Left ventricle myocardium superior (tissue), 1 donor: ENCODE data around the gene TRMT11. TPM values are rescaled to one million over a fixed set of nuclear protein-coding genes. Genes with fewer than 3 reads are reported as not detected.
"Not testable (repeated sequence)": the region's sequence is repeated elsewhere in the genome, so short reads cannot be mapped to it uniquely, and the experiment has no call there.

Source experiments
- ATAC-seq: fragments of 200-7000 bp; cut with Tn5 transposase; one replicate; pipeline ENCODE4 v1.9.1; 2020; ENCODE audit warnings: mild to moderate bottlenecking, moderate library complexity
- DNase-seq: peaks from one replicate; pipeline ENCODE4 v3.0.0-alpha.2; 2020
- intact Hi-C: fragments of 100-400 bp; cut with micrococcal nuclease; formaldehyde crosslinking; loops from one replicate; pipeline ENCODE4 v1.11.0; 2022
- long read RNA-seq: library from polyadenylated mRNA; unstranded; transcript quantifications from one replicate; pipeline ENCODE4 v2.0.0, GENCODE V29; 2021
- total RNA-seq: library from RNA; stranded (reverse); fragmentation: NEBNext Ultra II Directional; extraction: Animal tissue kit (Norgen Biotek cat#: 25700); gene quantifications from one replicate; pipeline ENCODE4 v1.2.1, GENCODE V29; 2021
- donor health status: DM: no; HTN: yes; CAD: no; lungs with severe emphysema.

Gene TRMT11
- total RNA-seq: 8.3 TPM
- long read RNA-seq, transcript TRMT11-201 (13 exons, 1,565 nt): major isoform, 15 of 20 reads
- long read RNA-seq, partial matches to known transcripts: 0 of 20 reads
- long read RNA-seq, other reads (novel, unspliced or antisense): 5 of 20 reads

DNA sequence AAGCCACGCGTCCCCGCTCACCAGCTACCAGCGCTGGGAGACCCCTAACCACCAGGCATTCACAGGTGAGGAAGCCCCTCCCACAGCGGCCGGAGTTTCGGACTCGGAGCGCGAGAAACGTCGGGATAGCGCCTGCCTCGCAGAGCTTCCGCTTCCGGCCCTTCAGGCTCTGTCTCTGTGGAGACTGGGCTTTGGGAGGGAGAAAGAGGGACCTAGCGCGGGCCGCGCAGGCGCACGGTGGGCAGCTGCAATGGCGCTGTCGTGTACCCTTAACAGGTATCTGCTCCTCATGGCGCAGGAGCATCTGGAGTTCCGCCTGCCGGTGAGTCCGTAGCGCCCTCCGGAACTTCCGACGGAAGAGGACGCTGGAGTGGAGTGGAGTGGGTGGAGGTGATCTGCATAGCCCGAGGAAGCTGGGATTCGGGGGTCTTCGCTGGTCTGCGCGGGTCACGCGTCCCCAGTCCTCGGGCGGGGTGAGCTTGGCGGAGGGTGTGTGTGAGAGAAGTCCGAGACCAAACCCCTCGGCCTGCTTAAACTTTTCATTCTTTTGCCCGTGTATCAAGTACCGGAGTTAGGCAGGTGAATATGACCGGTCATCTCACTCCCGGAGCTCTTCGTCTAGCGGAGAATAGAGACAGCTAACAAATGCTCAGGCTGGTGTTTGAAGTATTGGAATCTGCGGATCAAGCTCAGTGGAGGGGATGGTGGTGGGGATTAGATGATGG, at the start of gene TRMT11:
Gene TRMT11 (plus strand): TSS at position 240 of the 725 bp plus-strand sequence. CDS start 11 bp downstream, at position 251.
- intact Hi-C loops: no loop called here
- ATAC-seq (peak; percentile 99), DNase-seq (peak; percentile 91)

DNA sequence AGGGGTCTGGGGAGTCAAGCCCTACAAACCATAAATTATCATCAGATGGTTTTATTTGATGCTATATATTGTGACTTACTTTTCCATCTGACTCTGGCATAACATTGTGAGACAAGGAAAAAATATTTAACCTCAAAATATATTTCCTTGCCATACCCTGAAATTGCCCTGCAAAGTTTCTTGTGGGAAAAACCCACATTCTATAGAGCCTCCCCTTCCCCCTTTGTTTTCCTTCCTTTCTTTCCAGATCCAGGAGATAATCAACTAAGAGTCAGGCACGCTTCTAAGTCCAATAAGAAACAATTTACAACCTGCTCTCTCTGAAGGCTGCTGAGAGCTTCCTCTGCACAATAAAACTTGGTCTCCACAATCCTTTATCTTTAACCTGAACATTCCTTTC, 47.3 kb upstream of the TRMT11 start:
- intact Hi-C loops: no loop called here
- DNase-seq: no peak
- no peak for ATAC-seq

GRCh38 chr6:125939791-125940190, 46.5 kb upstream of the TRMT11 start:
- DNase-seq: no peak
- no peak for ATAC-seq
- intact Hi-C loops: no loop called here

GRCh38 chr6:125940247-125941041, 45.9 kb upstream of the TRMT11 start:
- intact Hi-C loops: no loop called here
- no peak for ATAC-seq
- DNase-seq: no peak

DNA sequence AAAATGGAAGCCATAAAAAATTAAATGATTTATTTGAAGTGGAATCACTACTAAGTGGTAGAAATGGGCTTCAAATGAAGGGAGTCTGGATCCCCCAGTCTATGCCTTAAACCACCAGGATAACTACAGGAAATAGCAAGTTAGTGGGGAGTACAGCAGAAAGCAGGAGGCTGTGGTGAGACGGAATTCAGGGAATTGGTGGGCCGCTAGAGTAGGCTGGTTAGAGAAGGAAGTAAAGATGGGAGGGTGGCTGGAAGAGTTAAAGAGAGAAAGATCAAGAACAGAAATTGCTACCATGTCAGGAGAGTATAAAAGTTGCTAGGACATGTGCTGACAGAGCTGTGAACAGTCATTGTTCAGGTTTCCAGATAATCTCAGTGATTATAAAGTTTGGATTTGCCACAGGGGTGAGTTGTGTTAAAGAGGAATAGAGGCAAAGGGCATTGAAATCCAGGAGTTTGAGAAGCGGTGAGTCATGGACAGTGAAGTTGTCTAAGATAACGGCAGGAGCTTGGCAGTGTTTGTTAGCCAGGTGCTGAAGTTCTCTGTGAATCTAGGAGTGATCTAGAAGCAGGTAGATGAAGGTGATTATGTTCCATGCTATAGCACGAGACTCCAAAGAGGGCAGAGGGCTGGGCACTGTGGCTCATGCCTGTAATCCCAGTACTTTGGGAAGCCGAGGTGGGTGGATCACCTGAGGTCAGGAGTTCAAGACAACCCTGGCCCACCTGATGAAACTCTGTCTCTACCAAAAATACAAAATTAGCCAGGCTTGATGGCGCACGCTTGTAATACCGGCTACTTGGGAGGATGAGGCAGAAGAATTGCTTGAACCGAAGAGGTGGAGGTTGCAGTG, 43.4 kb upstream of the TRMT11 start:
- no peak for ATAC-seq
- intact Hi-C loops: no loop called here

DNA sequence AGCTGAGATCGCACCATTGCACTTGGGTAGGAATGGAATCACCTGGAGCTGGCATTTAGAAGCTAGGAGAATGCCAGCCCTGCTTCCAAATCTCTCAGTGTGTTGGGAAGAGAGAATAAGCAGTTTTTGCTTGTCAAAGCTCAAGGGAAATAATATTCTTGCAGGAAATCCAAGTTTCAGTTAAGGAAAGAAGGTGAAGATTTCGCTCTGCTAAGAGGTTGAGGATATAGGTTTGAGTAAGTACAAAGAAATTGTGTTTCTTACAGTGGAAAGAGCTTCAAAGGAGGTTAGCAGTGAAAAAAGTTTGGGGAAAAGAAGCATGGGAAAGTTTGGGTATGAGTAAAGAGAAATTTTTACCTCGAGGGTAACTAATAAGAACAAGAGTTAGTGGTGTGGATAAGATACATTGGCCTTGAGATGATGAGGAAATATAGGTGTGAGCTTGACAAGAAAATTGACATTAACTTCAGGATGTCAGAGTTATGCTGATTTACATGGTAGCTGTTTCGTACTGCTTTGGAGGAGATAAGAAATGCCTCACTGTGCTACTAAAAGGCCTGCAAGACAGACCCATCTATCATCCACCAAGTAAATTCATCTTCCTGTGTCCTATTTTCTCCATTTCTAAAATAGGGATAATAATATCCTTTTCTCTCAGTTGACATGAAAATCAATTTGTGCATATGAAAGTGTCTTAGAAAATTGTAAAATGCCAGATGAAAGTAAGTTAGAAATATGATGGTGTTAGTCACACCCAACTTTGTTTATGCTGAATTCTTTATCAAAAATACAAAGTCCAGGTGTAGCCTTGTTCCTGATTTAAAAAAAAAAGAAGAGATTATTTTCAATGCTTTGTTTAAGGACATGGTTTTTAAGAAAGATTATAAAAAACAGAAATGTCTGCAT, 42.6 kb upstream of the TRMT11 start:
- intact Hi-C loops: no loop called here
- DNase-seq (no peak), ATAC-seq (no peak)

More for the DNA sequence above, 43.4 kb upstream of the TRMT11 start:
- no peak for DNase-seq

DNA sequence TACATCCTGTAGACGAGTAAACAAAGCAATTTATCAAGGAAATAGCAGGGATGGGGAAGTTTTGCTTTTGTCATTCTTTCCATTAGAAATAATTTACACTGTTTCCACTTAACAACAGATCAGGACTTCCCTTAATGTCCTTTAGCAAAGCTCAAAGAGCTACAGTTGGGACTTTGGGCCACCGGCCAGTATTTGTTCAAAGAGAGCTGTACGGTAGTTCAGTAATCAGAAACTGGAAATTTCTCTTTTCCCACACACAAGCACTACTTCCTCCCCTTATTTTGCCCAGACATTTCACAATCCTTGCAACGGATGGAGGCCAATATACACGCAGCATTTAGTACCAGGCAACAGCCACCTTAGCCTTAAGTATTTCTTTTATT, 41.9 kb upstream of the TRMT11 start:
- ATAC-seq (peak; percentile 83), DNase-seq (peak; percentile 70)
- intact Hi-C loops: no loop called here

DNA sequence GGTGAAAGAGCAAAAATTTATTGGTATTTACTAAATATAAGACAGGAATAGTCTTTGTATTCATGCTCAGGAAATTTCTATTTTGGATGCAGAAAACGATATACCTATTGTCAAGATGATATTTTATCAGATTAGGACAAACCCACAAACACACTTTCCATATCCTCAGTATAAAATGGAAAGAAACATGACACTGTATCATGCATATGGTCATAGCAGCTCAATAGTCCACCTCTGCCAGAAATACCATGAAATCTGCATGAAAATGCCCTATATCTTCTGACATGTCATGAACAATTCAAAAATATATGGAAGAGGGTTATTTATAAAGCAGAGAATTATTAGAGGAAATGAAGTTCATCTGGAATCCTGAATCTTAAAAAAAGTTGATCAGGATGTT, 41.4 kb upstream of the TRMT11 start:
- DNase-seq: no peak
- intact Hi-C loops: no loop called here

GRCh38 chr6:125945378-125946141, 40.8 kb upstream of the TRMT11 start:
- DNase-seq (no peak), ATAC-seq (peak; percentile 77)
- intact Hi-C loops: no loop called here

More for the DNA sequence above, 41.4 kb upstream of the TRMT11 start:
- no peak for ATAC-seq

DNA sequence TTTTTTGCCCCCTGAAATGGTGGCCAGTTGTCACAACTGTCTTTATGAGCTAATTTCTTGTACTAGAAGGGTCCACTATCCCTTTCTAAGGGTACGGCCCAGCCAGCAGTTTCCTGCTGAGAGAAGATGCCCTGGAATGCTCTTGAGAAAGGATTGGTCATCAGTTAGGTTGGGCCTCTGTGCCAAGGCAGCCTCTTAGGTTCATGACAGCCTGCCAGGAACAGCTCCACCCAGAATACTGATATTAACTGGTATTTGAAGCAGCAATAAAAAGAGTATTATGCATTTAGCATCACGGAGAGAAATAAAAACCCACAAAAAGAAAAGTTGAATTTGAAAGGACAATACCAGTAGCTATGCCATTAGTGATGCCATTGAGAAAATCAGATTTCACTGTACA, 38.7 kb upstream of the TRMT11 start:
- intact Hi-C loops: no loop called here
- ATAC-seq: no peak
- DNase-seq: no peak

DNA sequence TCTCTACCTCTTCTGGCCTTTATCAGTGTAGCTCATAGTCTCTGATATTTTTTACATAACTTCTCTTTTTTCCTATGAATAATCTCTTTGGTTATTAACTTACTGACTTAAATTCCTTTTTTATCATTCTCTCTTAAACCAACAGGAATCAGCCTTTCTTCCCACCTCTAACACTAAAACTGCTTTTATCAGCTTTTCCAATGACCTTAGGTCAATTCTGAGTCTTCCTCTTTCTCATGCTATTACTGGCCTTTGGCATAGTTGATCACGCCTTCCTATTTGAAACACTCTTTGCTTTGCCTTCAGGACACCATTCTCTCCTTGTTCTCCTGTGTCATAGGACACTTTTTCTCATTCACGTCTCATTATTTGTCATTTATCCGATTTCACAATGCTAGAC, 37.9 kb upstream of the TRMT11 start:
- no peak for ATAC-seq
- intact Hi-C loops: no loop called here

GRCh38 chr6:125949069-125949468, 37.3 kb upstream of the TRMT11 start:
- ATAC-seq: no peak
- DNase-seq: no peak
- intact Hi-C loops: no loop called here

More for the DNA sequence above, 37.9 kb upstream of the TRMT11 start:
- no peak for DNase-seq

DNA sequence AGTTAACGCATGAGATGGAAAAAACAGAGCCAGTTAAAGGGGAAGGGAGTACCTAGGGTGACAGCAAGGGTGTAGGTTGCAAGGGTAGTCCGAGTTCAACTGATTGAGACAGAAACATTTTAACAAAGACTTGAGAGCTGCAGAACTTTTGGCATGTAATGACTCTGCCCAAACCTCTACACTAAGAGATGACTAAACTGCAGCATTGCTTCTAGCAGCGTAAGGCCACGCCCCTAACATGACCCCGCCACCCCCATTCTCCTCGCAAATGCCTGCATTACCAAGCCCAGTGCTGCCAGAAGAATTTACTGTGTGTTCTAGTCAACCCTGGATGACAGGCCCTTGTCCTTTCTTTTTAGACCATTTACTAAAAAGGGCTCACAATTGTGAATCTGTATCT, 36.0 kb upstream of the TRMT11 start:
- DNase-seq: no peak
- intact Hi-C loops: no loop called here

GRCh38 chr6:125950716-125951115, 35.6 kb upstream of the TRMT11 start:
- ATAC-seq, DNase-seq, intact Hi-C loops: not testable (repeated sequence)

More for the DNA sequence above, 36.0 kb upstream of the TRMT11 start:
- no peak for ATAC-seq

DNA sequence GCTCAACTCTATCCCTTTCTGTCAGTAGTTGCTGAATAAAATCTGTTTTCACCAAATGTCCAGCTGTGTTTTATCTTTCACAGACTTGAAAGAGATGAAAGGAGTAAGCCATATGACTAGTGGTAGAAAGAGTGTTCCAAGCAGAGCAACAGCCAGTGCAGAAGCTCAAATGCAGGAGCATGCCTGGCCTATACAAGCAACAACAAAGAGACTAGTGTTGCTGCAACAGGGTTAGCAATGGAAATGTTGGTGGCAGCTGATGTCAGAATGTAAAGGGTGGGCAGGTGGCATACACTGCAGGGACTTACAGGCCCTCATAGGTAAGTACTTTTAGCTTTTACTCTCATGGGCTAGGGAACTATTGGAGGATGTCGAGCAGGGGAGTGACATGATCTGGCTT, 35.0 kb upstream of the TRMT11 start:
- intact Hi-C loops: no loop called here
- no peak for ATAC-seq
- DNase-seq: no peak

GRCh38 chr6:125952764-125953501, 33.4 kb upstream of the TRMT11 start:
- intact Hi-C loops: no loop called here
- ATAC-seq (no peak), DNase-seq (no peak)

- DNase-seq (no peak), ATAC-seq (no peak)
- intact Hi-C loops: no loop called here
Observed at GRCh38 chr6:125953502-125953875, 32.9 kb upstream of the TRMT11 start.
